Gastroesophageal sphincter (tissue), 3 donors: ENCODE data around the gene GRM8.

Experiments
- EP300 ChIP-seq: sonication (generic); formaldehyde crosslinking; IDR thresholded peaks from one replicate; pipeline ENCODE4 v1.6.1; 2017; ENCODE audit warnings: antibody characterized with exemption, mild to moderate bottlenecking
- POLR2A ChIP-seq, 2 donors: fragments of 450-650 bp; IDR thresholded peaks; one replicate each; pipeline ENCODE4 v1.6.1; 2017; ENCODE audit warnings: antibody characterized with exemption in 2 of 2, mild to moderate bottlenecking in 2 of 2, moderate library complexity in 1 of 2
- POLR2AphosphoS5 ChIP-seq: sonication (generic); formaldehyde crosslinking; IDR thresholded peaks from one replicate; pipeline ENCODE4 v1.6.1; 2017; ENCODE audit warnings: antibody characterized with exemption
- TF ChIP-seq, protein P1 (sequence below), 4 experiments: fragments of 200-600 bp in 2 of 4; fragments of 450-650 bp in 2 of 4; sonication (generic) in 1 of 4; IDR thresholded peaks; one replicate each; pipeline ENCODE4 v1.5.1; 2017 to 2019; ENCODE audit warnings: antibody characterized with exemption in 4 of 4, mild to moderate bottlenecking in 2 of 4, moderate library complexity in 2 of 4

DNA sequence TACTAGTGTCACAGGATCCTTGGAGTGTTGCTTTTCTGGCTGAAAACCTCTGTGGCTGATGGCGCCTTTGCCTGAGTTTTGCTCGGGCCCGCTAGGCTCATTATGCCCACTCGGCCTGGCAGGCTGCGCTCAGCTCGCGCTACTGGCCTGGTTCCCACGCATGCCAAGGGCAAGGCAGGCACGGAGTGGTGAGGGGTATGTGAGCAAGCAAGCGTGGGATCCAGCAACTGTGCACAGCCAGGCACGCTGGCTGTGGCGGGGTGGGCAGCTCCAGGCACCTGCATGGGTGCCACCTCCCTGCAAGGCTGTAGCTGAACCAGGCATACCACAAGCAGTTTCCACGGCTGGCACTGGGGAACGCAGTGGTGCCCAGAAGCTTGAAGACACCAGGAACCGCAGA lies 562.6 kb downstream of the GRM8 start:
- TF ChIP-seq, protein P1, sequence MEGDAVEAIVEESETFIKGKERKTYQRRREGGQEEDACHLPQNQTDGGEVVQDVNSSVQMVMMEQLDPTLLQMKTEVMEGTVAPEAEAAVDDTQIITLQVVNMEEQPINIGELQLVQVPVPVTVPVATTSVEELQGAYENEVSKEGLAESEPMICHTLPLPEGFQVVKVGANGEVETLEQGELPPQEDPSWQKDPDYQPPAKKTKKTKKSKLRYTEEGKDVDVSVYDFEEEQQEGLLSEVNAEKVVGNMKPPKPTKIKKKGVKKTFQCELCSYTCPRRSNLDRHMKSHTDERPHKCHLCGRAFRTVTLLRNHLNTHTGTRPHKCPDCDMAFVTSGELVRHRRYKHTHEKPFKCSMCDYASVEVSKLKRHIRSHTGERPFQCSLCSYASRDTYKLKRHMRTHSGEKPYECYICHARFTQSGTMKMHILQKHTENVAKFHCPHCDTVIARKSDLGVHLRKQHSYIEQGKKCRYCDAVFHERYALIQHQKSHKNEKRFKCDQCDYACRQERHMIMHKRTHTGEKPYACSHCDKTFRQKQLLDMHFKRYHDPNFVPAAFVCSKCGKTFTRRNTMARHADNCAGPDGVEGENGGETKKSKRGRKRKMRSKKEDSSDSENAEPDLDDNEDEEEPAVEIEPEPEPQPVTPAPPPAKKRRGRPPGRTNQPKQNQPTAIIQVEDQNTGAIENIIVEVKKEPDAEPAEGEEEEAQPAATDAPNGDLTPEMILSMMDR (IDR thresholded peaks at IDR 0.05), result no peak
- TF ChIP-seq POLR2A (IDR thresholded peaks at IDR 0.05) (no peak), POLR2AphosphoS5 (no peak), EP300 (no peak)
